HG03196 (cell line): ENCODE results near the gene KIAA1755.

Experiments used
- ATAC-seq: cut with Tn5 transposase; IDR thresholded peaks from one replicate; pipeline ENCODE4 v1.9.1; 2021; ENCODE audit not compliant: unreplicated experiment

Gene KIAA1755

DNA sequence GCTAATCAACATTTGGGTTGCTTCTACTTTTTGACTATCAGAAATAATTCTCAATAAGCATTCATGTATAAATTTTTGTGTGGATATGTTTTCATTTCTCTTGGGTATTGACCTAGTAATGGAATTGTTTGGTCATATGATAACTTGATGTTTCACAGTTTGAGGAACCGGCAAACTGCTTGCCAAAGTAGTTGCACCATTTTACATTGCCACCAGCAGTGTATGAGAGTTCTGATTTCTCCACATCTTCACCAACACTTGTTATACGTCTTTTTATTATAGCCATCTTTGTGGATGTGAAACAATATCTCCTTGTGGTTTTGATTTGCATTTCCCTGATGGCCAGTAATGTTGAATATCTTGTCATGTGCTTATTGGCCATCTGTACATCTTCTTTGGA lies 52.9 kb downstream of the KIAA1755 start:
- ATAC-seq: no peak

DNA sequence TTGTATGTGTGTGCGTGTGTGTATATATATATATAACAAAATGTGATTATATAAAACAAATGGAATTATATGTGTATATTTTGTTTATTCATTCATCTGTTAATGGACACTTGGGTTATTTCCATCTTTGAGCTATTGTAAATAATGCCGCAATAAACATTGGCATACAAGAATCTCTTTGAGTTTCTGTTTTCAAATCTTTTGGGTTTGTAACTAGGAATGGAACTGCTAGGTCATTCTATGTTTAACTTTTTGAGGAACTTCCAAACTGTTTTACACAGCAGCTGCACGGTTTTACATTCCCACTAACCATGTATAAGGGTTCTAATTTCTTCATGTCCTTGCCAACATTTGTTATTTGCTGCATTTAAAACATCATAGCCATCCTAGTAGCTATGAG lies 55.5 kb downstream of the KIAA1755 start:
- ATAC-seq: no peak

- ATAC-seq: no peak
Measured at GRCh38 chr20:38203981-38204357, 56.6 kb downstream of the KIAA1755 start.

GRCh38 chr20:38203337-38203980 lies 57.1 kb downstream of the KIAA1755 start:
- ATAC-seq: no peak

- no peak for ATAC-seq
Measured at GRCh38 chr20:38202982-38203293, 57.6 kb downstream of the KIAA1755 start.

DNA sequence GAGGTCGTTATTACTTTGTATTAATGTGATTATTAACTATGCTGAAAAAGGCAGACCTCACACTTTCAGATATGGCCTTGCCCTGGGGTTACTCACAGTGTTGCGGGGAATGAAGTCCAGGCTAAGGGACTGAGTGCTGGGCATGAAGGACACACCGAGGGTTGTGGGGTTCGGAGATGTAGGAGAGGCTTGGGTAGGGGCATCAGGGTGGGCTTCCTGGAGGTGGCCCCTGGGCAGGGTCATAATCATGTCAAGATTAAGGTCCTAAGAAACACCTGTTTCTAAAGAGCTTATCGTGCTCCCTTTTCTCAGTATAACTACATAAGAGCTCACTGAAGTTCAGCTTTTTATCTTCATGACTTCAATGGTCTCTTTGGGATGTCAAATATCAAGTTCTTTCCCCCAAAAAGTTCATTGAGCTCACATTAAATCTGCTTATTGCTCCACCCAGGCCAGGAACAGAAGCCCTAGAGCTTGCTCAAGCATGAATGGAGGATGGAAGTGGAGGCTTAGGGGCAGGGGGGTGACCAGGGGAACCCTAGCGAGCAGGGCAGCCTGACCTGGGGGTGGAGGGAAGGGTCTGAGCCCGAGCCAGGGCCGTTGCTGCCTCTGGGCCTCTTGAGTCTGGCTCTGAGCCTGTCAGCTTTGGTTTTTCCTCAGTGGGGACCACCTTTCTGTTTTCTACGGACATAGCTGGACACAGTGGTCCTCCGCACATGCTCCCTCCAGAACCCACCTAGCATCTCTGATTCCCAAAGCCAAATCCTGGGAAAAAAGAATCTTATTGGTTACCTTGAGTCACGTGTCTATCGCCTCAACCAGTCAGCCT lies 58.2 kb downstream of the KIAA1755 start:
- no peak for ATAC-seq

DNA sequence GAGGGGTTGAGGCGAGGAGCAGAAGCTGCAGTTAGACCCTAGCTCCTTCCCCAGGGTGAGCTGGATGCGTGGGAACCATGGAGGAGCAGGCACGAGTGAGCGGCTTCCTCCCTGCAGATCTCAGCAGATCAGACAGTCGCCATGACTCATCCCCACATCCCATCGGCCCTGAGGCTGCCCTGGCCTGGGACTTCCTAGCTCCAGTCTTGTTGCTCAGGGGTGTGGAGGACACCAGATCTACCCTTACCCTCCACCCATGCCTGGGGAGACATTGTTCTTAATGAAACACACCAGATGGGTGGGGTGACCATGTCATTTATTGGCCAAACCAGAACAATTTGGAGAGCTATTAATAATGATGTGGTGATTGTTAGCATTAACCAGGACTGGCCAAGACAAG lies 59.2 kb downstream of the KIAA1755 start:
- ATAC-seq: no peak

- no peak for ATAC-seq
Measured at GRCh38 chr20:38200646-38201045, 59.9 kb downstream of the KIAA1755 start.

- ATAC-seq: no peak
Measured at GRCh38 chr20:38199501-38200390, 60.8 kb downstream of the KIAA1755 start.

DNA sequence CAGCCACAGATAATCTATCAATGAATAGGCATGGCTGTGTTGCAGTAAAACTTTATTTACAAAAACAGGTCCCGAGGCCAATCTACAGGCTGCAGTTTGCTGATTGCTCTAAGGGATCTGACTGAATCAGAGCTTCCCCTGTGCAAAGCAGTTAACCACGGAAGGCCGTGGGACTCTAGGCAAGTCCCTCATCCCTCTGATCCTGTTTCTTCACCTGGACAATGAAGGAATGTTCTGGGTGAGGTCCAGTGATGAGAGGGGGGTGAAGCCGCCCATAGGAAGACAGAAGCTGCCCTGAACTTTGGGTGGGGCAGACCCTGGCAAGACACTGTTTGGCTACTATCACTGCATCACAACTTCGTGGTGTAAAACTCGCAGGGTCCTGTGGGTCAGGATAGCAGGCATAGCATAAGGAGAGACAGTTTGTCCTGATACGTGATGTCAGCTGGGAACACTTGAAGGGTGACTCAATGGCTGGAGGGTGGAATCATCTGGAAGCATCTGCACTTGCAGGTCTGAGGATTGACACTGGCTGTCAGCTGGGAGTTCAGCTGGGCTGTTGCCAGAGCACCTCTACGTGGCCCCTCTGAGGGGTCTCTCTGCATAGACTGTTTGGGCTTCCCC lies 62.2 kb downstream of the KIAA1755 start:
- ATAC-seq: no peak

- no peak for ATAC-seq
Measured at GRCh38 chr20:38197619-38198018, 62.9 kb downstream of the KIAA1755 start.

DNA sequence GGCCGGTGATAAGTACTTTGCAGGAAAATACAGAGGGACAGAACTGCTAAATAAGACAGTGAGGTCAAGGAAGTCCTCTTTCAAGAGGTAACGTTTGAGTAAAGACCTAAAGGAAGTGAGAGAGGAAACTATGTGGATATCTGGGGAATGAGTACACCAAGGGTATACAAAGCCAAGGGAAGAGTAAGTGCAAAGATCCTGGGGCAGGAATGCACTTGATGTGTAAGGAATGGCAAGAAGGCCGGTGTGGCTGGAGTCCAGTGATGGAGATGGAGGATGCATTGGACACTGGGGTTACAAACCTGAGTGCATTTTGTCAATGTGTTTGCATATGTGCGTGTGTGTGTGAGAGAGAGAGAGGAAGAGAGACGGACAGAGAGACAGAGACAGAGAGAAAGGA lies 63.3 kb downstream of the KIAA1755 start:
- ATAC-seq: no peak

- ATAC-seq: no peak
Measured at GRCh38 chr20:38196592-38196991, 63.9 kb downstream of the KIAA1755 start.

DNA sequence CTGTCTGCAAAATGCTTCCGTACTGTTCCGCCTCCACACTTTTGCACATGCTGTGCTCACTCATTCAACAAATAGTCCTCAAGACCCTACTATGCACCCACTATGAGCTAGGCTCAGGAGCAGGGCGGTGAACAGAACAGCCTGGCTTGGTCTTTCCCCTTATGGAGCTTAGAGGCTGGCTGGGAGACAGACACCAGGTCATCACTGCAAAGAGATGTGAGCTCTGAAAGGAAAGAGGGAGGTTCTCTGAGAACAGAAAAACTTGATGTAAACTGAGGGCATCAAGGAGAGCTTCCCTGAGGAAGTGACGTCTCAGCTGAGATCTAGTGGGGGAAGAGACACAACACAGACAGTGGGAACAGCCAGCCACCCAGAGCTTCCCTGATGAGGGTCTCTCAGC lies 64.5 kb downstream of the KIAA1755 start:
- ATAC-seq: no peak

DNA sequence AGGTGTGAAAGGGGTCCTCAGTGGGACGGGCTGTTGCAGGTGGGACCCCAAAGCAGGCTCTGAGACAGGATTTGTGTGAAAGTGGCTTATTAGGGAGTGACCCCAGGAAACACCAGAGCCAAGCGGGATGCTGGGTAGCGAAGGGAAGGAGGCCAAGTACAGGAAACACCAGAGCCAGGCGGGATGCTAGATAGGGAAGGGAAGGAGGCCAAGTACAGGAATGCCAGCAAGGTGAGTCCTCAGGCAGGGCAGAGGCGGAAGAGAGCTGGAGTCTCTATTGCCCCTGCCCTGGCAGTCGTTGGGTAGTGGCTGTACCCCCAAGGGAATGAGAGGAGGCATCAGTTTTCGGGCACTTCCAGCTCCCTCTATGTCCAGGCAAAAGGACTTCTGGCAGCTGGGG lies 65.0 kb downstream of the KIAA1755 start:
- ATAC-seq: no peak

- ATAC-seq: no peak
Measured at GRCh38 chr20:38194971-38195504, 65.5 kb downstream of the KIAA1755 start.

DNA sequence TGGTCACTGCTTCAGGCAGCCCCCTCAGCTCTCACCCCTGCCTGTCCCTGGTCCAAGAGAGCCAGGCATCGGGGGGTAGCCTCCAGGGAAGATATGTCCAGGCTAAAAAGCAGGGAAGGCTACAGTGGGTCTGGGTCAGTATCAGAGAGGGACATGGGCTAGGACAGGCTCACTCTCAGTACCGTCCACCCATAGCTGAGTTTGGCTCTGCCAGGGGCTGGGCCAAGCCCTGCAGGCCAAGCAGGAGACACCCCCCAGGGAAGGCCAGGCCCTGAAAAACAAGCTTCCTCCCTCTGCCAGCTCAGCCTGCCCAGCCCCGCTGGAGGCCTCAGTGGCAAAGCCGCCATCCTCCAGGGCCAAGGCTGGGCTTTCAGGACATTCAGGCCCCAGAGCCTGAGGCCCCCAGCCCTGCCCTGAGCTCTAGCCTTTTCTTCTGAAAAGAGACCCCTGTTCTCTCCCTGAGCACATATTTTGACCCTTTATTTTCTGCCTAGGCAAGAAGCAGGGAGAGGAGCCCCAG lies 66.9 kb downstream of the KIAA1755 start:
- no peak for ATAC-seq

DNA sequence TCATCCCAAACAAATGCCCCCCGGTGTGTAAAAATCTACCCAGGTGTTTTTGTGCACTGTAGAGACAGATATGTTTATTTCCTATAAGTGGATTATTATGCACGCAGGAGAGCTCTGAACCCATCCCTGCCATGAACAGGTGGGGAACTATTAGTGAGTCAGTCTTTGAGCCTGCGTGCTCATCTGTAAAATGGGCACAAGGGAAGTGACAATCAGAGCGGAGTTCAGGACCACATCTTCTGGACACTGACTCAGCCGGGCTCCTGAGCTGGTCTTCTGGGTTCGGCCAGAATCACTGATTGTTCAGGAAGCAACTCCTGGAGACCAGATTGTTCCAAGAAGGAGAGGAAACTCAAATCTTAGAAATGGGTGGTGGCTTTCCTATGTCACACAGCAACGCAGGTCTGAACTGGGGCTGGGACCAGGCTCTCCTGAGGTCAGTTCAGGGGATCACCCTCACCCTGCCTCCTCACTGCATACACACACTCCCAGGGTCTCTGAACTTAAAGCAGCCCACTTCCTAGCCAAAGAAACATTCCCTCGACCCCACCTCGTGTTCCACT lies 68.1 kb downstream of the KIAA1755 start:
- ATAC-seq: no peak

- ATAC-seq: no peak
Measured at GRCh38 chr20:38191654-38192053, 68.9 kb downstream of the KIAA1755 start.

- no peak for ATAC-seq
Measured at GRCh38 chr20:38190936-38191371, 69.6 kb downstream of the KIAA1755 start.
